ENCODE data around the gene SOCS7. TPM values are rescaled to one million over a fixed set of nuclear protein-coding genes. Genes with fewer than 3 reads are reported as not detected.

The SOCS7 gene
- polyA plus RNA-seq, 1 donor (not counting 4 experiments of a cell fraction or from before 2014, with no cell fraction given) = 7.5 TPM

GRCh38 chr17:38322156-38322779 lies 29.4 kb upstream of the SOCS7 start:
- TF ChIP-seq, protein P1, sequence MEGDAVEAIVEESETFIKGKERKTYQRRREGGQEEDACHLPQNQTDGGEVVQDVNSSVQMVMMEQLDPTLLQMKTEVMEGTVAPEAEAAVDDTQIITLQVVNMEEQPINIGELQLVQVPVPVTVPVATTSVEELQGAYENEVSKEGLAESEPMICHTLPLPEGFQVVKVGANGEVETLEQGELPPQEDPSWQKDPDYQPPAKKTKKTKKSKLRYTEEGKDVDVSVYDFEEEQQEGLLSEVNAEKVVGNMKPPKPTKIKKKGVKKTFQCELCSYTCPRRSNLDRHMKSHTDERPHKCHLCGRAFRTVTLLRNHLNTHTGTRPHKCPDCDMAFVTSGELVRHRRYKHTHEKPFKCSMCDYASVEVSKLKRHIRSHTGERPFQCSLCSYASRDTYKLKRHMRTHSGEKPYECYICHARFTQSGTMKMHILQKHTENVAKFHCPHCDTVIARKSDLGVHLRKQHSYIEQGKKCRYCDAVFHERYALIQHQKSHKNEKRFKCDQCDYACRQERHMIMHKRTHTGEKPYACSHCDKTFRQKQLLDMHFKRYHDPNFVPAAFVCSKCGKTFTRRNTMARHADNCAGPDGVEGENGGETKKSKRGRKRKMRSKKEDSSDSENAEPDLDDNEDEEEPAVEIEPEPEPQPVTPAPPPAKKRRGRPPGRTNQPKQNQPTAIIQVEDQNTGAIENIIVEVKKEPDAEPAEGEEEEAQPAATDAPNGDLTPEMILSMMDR (optimal IDR thresholded peaks at IDR 0.05 in 1 of 3, IDR thresholded peaks at IDR 0.05 in 1 of 3, conservative IDR thresholded peaks at IDR 0.05 in 1 of 3; ENCODE audit: extremely low read depth in 1 of 3, insufficient read depth in 2 of 3, low read length in 3 of 3) = peak; percentile 41 to 80 (median 72)
- TF ChIP-seq EZH2 (IDR thresholded peaks at IDR 0.05; ENCODE audit: low read length) = no peak
- H3K9me3 ChIP-seq (ENCODE audit: control insufficient read depth, low read depth, low read length) = no peaks in the 10 kb centered on the region
- H3K4me3 ChIP-seq (ENCODE audit: control insufficient read depth in 2 of 3, extremely low read depth in 1 of 3, insufficient read depth in 2 of 3, low read depth in 1 of 3, low read length in 3 of 3) = no peak overlapping the region
- H4K20me1 ChIP-seq (ENCODE audit: control insufficient read depth, extremely low read depth, insufficient read depth, low read length) = no peaks in the 10 kb centered on the region
- peaks cover 14% of the 10 kb centered on the region for H3K4me1 ChIP-seq (ENCODE audit: control insufficient read depth, extremely low read depth, insufficient read depth, low read length)
- H3K9me1 ChIP-seq (ENCODE audit: control insufficient read depth, extremely low read depth, insufficient read depth, low read length) = no peaks in the 10 kb centered on the region
- no peak overlapping the region for H3K9ac ChIP-seq (ENCODE audit: control insufficient read depth, extremely low read depth, insufficient read depth, low read length)
- H3K4me2 ChIP-seq (ENCODE audit: control insufficient read depth, extremely low read depth, insufficient read depth, low read depth, low read length) = no peak overlapping the region
- no peak overlapping the region for H3K27ac ChIP-seq (ENCODE audit: control insufficient read depth, insufficient read depth, low read length)
- H3K36me3 ChIP-seq (ENCODE audit: control insufficient read depth in 2 of 2, extremely low read depth in 1 of 2, insufficient read depth in 2 of 2, low read length in 2 of 2) = peaks cover 9 to 12% of the 10 kb centered on the region in 2 experiments
- no peaks in the 10 kb centered on the region for H3K27me3 ChIP-seq (ENCODE audit: control insufficient read depth, extremely low read depth, insufficient read depth, low read length)
- H2AFZ ChIP-seq (ENCODE audit: control insufficient read depth, low read length) = no peak overlapping the region
- no peak for FAIRE-seq
- DNase-seq (ENCODE audit: low read depth, low spot score) = no peak
- H3K79me2 ChIP-seq (ENCODE audit: control insufficient read depth, insufficient read depth, low read length) = no peaks in the 10 kb centered on the region
- dilution Hi-C loops (cut with MboI; ENCODE audit: extremely low pct_ligation_motif_present, low sequenced_read_pairs) = no loop called here

DNA sequence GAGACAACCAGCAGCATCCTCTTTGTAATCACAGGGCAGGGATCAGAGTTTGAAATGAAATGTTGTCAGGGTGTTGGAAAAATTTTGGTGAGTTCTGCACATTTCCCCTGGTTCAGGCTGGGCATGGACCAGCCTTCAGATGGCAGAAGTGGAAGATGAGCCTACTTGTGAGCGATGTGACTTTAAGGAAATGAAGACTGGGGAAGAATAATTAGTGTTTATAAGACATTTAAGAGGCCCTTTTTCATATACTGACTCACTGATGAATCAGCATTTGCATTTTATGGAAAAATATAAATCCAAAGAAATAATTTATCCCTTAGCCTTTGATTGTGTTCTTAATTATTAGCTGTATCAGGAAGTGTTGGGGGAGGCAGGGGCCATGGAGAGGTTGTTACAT lies 28.7 kb upstream of the SOCS7 start:
- no peaks in the 10 kb centered on the region for H3K9me3 ChIP-seq (ENCODE audit: control insufficient read depth, low read depth, low read length)
- no peak for DNase-seq (ENCODE audit: low read depth, low spot score)
- H3K79me2 ChIP-seq (ENCODE audit: control insufficient read depth, insufficient read depth, low read length) = no peaks in the 10 kb centered on the region
- no peak overlapping the region for H2AFZ ChIP-seq (ENCODE audit: control insufficient read depth, low read length)
- no peak overlapping the region for H3K4me3 ChIP-seq (ENCODE audit: control insufficient read depth in 2 of 3, extremely low read depth in 1 of 3, insufficient read depth in 2 of 3, low read depth in 1 of 3, low read length in 3 of 3)
- dilution Hi-C loops (cut with MboI; ENCODE audit: extremely low pct_ligation_motif_present, low sequenced_read_pairs) = no loop called here
- no peaks in the 10 kb centered on the region for H3K27me3 ChIP-seq (ENCODE audit: control insufficient read depth, extremely low read depth, insufficient read depth, low read length)
- H3K4me1 ChIP-seq (ENCODE audit: control insufficient read depth, extremely low read depth, insufficient read depth, low read length) = peaks cover 10% of the 10 kb centered on the region
- H4K20me1 ChIP-seq (ENCODE audit: control insufficient read depth, extremely low read depth, insufficient read depth, low read length) = no peaks in the 10 kb centered on the region
- no peaks in the 10 kb centered on the region for H3K9me1 ChIP-seq (ENCODE audit: control insufficient read depth, extremely low read depth, insufficient read depth, low read length)
- peaks cover 9 to 12% of the 10 kb centered on the region in 2 experiments for H3K36me3 ChIP-seq (ENCODE audit: control insufficient read depth in 2 of 2, extremely low read depth in 1 of 2, insufficient read depth in 2 of 2, low read length in 2 of 2)
- no peak overlapping the region for H3K9ac ChIP-seq (ENCODE audit: control insufficient read depth, extremely low read depth, insufficient read depth, low read length)
- no peak for FAIRE-seq
- H3K4me2 ChIP-seq (ENCODE audit: control insufficient read depth, extremely low read depth, insufficient read depth, low read depth, low read length) = no peak overlapping the region
- no peak overlapping the region for H3K27ac ChIP-seq (ENCODE audit: control insufficient read depth, insufficient read depth, low read length)
- TF ChIP-seq, protein P1 (optimal IDR thresholded peaks at IDR 0.05 in 1 of 3, IDR thresholded peaks at IDR 0.05 in 1 of 3, conservative IDR thresholded peaks at IDR 0.05 in 1 of 3; ENCODE audit: extremely low read depth in 1 of 3, insufficient read depth in 2 of 3, low read length in 3 of 3) = no peak
- TF ChIP-seq EZH2 (IDR thresholded peaks at IDR 0.05; ENCODE audit: low read length) = no peak

Measured in keratinocyte (primary cell).